Liver (tissue), 3 donors: ENCODE data around the gene ARL3.

Experiments
- CTCF ChIP-seq: fragments of 150-350 bp; IDR thresholded peaks from 2 replicates; pipeline ENCODE4 v1.5.1; 2017; ENCODE audit warnings: improper control_type of control experiment, low read depth, low read length; ENCODE audit not compliant: missing input control
- EGR1 ChIP-seq, 2 donors: IDR thresholded peaks; 2 replicates each; pipeline ENCODE4 v1.6.1; 2016 to 2018; ENCODE audit warnings: antibody characterized with exemption in 2 of 2, low read depth in 2 of 2
- FOXA2 ChIP-seq: IDR thresholded peaks from 2 replicates; pipeline ENCODE4 v1.6.1; 2016; ENCODE audit warnings: antibody characterized with exemption
- GABPA ChIP-seq, 2 donors: IDR thresholded peaks in 1 of 2; conservative IDR thresholded peaks in 1 of 2; 2 replicates each; pipeline ENCODE4 v1.6.1; 2016; ENCODE audit warnings: antibody characterized with exemption in 2 of 2, mild to moderate bottlenecking in 1 of 2, moderate library complexity in 1 of 2
- MAX ChIP-seq: IDR thresholded peaks from 2 replicates; pipeline ENCODE4 v1.6.1; 2016; ENCODE audit warnings: antibody characterized with exemption
- REST ChIP-seq: IDR thresholded peaks from 2 replicates; pipeline ENCODE4 v1.6.1; 2016; ENCODE audit warnings: antibody characterized with exemption, mild to moderate bottlenecking
- TAF1 ChIP-seq: conservative IDR thresholded peaks from 2 replicates; pipeline ENCODE4 v1.6.1; 2016; ENCODE audit warnings: antibody characterized with exemption, mild to moderate bottlenecking
- YY1 ChIP-seq: IDR thresholded peaks from 2 replicates; pipeline ENCODE4 v1.6.1; 2016; ENCODE audit warnings: antibody characterized with exemption, mild to moderate bottlenecking
- ZBTB33 ChIP-seq: IDR thresholded peaks from 2 replicates; pipeline ENCODE4 v1.6.1; 2016; ENCODE audit warnings: antibody characterized with exemption
- donor health status: healthy.
- donor health status: healthy.

GRCh38 chr10:102641402-102641801 is 72.8 kb downstream of the ARL3 start:
- TF ChIP-seq ZBTB33: no peak
- TF ChIP-seq CTCF: no peak
- no peak for TF ChIP-seq GABPA (IDR thresholded peaks at IDR 0.05 in 1 of 2, conservative IDR thresholded peaks at IDR 0.05 in 1 of 2)
- TF ChIP-seq MAX: no peak
- TF ChIP-seq YY1: no peak
- no peak for TF ChIP-seq REST
- no peak for TF ChIP-seq TAF1
- no peak for TF ChIP-seq FOXA2
- TF ChIP-seq EGR1 (IDR thresholded peaks at IDR 0.05; ENCODE audit: low read depth in 2 of 2): no peak
